Upper lobe of right lung (tissue), 1 donor: ENCODE results near the gene AMMECR1. TPM values are rescaled to one million over a fixed set of nuclear protein-coding genes. Genes with fewer than 3 reads are reported as not detected.
"Not testable (repeated sequence)": the region's sequence is repeated elsewhere in the genome, so short reads cannot be mapped to it uniquely, and the experiment has no call there.

ENCODE experiments used
- ATAC-seq: fragments of 200-7000 bp; cut with Tn5 transposase; one replicate; pipeline ENCODE4 v1.9.1; 2020; ENCODE audit warnings: mild to moderate bottlenecking, moderate library complexity
- DNase-seq: peaks from one replicate; pipeline ENCODE4 v3.0.0-alpha.2; 2020
- H3K27ac ChIP-seq: fragments of 200-600 bp; one replicate; pipeline ENCODE4 v1.8.0; 2022
- H3K27me3 ChIP-seq: fragments of 200-600 bp; one replicate; pipeline ENCODE4 v1.8.0; 2022; ENCODE audit warnings: mild to moderate bottlenecking
- H3K36me3 ChIP-seq: fragments of 200-600 bp; one replicate; pipeline ENCODE4 v1.8.0; 2022
- H3K4me1 ChIP-seq: fragments of 200-600 bp; one replicate; pipeline ENCODE4 v1.8.0; 2022
- H3K4me3 ChIP-seq: fragments of 200-600 bp; one replicate; pipeline ENCODE4 v1.8.0; 2022; ENCODE audit warnings: mild to moderate bottlenecking
- H3K9me3 ChIP-seq: fragments of 200-600 bp; one replicate; pipeline ENCODE4 v1.8.0; 2022
- intact Hi-C: fragments of 100-400 bp; cut with DNase I; formaldehyde crosslinking; loops from one replicate; pipeline ENCODE4 v1.11.0; 2022
- total RNA-seq: library from RNA; stranded (reverse); fragmentation: NEBNext Ultra II Directional; extraction: Animal tissue kit (Norgen Biotek cat#: 25700); gene quantifications from one replicate; pipeline ENCODE4 v1.2.1, GENCODE V29; 2021
- TF ChIP-seq, protein P1 (sequence below): fragments of 200-600 bp; IDR thresholded peaks from one replicate; pipeline ENCODE4 v1.8.0; 2022; ENCODE audit warnings: antibody characterized with exemption
- donor health status: DM: no; HTN: yes; CAD: no; lungs with severe emphysema.

AMMECR1 gene
- total RNA-seq, 1 donor from 2014 or later, result 6.1 TPM

- H3K9me3 ChIP-seq, result no peaks in the 10 kb centered on the region
- H3K4me1 ChIP-seq, result no peaks in the 10 kb centered on the region
- intact Hi-C loops, result loop anchor here (10.0 kb wide), 1 partner anchor 256 kb away; no protein-coding TSS in a partner anchor
- TF ChIP-seq, protein P1, sequence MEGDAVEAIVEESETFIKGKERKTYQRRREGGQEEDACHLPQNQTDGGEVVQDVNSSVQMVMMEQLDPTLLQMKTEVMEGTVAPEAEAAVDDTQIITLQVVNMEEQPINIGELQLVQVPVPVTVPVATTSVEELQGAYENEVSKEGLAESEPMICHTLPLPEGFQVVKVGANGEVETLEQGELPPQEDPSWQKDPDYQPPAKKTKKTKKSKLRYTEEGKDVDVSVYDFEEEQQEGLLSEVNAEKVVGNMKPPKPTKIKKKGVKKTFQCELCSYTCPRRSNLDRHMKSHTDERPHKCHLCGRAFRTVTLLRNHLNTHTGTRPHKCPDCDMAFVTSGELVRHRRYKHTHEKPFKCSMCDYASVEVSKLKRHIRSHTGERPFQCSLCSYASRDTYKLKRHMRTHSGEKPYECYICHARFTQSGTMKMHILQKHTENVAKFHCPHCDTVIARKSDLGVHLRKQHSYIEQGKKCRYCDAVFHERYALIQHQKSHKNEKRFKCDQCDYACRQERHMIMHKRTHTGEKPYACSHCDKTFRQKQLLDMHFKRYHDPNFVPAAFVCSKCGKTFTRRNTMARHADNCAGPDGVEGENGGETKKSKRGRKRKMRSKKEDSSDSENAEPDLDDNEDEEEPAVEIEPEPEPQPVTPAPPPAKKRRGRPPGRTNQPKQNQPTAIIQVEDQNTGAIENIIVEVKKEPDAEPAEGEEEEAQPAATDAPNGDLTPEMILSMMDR, result no peak
- ATAC-seq, result no peak
- H3K36me3 ChIP-seq, result no peaks in the 10 kb centered on the region
- no peak for DNase-seq
- H3K27me3 ChIP-seq, result no peaks in the 10 kb centered on the region
- H3K27ac ChIP-seq, result no peak overlapping the region
- H3K4me3 ChIP-seq, result no peak overlapping the region
These were observed 158.7 kb downstream of the AMMECR1 start for GRCh38 chrX:110159235-110159634.

DNA sequence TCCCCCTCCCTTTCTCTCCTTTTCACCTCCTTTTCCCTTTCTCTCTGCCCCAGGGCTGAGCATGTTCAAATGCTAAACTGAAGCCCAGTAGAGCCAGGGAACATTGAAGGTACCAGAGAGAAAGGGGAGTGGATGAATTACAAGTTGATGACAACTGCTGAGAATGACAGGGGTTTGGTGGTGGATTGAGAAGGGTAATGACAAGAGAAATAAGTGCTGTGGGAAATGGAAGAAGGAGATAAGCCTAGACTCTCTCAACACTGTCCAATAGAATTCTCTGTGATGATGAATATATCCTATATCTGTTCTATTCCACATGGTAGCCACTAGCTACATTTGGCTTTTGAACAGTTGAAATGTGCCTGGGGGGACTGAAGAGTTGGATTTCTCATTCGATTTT, 160.4 kb downstream of the AMMECR1 start:
- no peaks in the 10 kb centered on the region for H3K9me3 ChIP-seq
- TF ChIP-seq, protein P1, result no peak
- H3K4me1 ChIP-seq, result no peaks in the 10 kb centered on the region
- H3K27me3 ChIP-seq, result no peaks in the 10 kb centered on the region
- DNase-seq, result no peak
- intact Hi-C loops, result loop anchor here (10.0 kb wide), 1 partner anchor 257 kb away; no protein-coding TSS in a partner anchor
- no peak overlapping the region for H3K4me3 ChIP-seq
- no peaks in the 10 kb centered on the region for H3K36me3 ChIP-seq
- ATAC-seq, result no peak
- no peak overlapping the region for H3K27ac ChIP-seq

GRCh38 chrX:110156167-110156754, 161.6 kb downstream of the AMMECR1 start:
- Histone ChIP-seq H3K9me3 (no peaks in the 10 kb centered on the region), H3K4me1 (no peaks in the 10 kb centered on the region), H3K36me3 (no peaks in the 10 kb centered on the region), H3K27ac (no peak overlapping the region), H3K4me3 (no peak overlapping the region), H3K27me3 (no peaks in the 10 kb centered on the region)
- intact Hi-C loops, result loop anchor here (10.0 kb wide), 1 partner anchor 259 kb away; no protein-coding TSS in a partner anchor
- TF ChIP-seq, protein P1, result peak; percentile 50
- ATAC-seq, result no peak
- DNase-seq, result no peak

DNA sequence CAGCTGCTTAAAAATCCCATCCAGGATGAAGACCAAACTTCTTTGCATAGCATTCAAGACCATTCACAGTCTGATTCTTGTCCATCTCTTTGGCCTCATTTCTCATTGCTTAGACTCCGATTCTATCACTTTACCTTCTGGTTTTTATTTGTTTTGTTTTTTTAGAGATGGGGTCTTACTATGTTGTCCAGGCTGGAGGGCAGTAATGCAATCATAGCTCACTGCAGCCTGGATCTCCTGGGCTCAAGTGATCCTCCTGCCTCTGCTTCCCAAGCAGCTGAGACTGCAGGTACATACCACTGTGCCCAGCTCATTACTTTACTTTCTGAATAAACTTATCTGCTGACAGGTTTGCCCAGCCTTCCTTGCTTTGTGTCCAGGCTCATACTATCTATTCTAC, 162.1 kb downstream of the AMMECR1 start:
- H3K4me3 ChIP-seq, result no peak overlapping the region
- ATAC-seq (no peak), DNase-seq (no peak)
- intact Hi-C loops, result loop anchor here (10.0 kb wide), 1 partner anchor 259 kb away; no protein-coding TSS in a partner anchor
- no peak overlapping the region for H3K27ac ChIP-seq
- no peaks in the 10 kb centered on the region for H3K27me3 ChIP-seq
- no peaks in the 10 kb centered on the region for H3K9me3 ChIP-seq
- no peaks in the 10 kb centered on the region for H3K4me1 ChIP-seq
- TF ChIP-seq, protein P1, result no peak
- H3K36me3 ChIP-seq, result no peaks in the 10 kb centered on the region

DNA sequence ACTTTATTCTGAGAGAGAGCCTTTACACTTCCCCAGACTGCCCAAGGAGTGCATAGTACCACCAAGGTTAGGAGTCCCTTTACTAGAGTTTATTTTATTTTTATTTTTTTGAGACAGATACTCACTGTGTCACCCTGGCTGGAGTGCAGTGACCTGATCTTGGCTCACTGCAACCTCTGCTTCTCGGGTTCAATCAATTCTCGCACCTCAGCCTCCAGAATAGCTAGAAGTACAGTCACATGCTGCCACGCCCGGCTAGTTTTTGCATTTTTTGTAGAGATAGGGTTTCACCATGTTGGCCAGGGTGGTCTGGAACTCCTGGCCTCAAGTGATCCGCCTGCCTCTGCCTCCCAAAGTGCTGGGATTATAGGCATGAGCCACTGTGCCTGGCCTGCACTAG, 163.6 kb downstream of the AMMECR1 start:
- H3K4me3 ChIP-seq, H3K36me3 ChIP-seq, H3K27me3 ChIP-seq, DNase-seq, H3K9me3 ChIP-seq, H3K4me1 ChIP-seq, H3K27ac ChIP-seq, ATAC-seq: not testable (repeated sequence)
- intact Hi-C loops, result loop anchor here (10.0 kb wide), 1 partner anchor 260 kb away; no protein-coding TSS in a partner anchor

- no peaks in the 10 kb centered on the region for H3K27me3 ChIP-seq
- no peaks in the 10 kb centered on the region for H3K36me3 ChIP-seq
- H3K27ac ChIP-seq, result no peak overlapping the region
- H3K4me1 ChIP-seq, result no peaks in the 10 kb centered on the region
- intact Hi-C loops, result loop anchor here (10.0 kb wide), 1 partner anchor 261 kb away; no protein-coding TSS in a partner anchor
- H3K4me3 ChIP-seq, result no peak overlapping the region
- H3K9me3 ChIP-seq, result no peaks in the 10 kb centered on the region
- ATAC-seq (no peak), DNase-seq (no peak)
- TF ChIP-seq, protein P1, result no peak
These were observed 164.0 kb downstream of the AMMECR1 start for GRCh38 chrX:110153896-110154295.
